GM18951 (cell line): ENCODE measurements around the gene APOA4.

Experiments used
- POLR2A ChIP-seq: IDR thresholded peaks from 4 replicates; pipeline ENCODE4 v1.6.1; 2011; ENCODE audit warnings: mild to moderate bottlenecking; ENCODE audit not compliant: insufficient read length, insufficient read depth; ENCODE audit errors: extremely low read depth
- in situ Hi-C: fragments of 300-500 bp; cut with MboI; formaldehyde crosslinking; loops from one replicate; pipeline ENCODE4 v1.12.0; 2022; ENCODE audit warnings: low sequenced_read_pairs, mixed read lengths, inconsistent platforms; ENCODE audit not compliant: unreplicated experiment

APOA4 gene

DNA sequence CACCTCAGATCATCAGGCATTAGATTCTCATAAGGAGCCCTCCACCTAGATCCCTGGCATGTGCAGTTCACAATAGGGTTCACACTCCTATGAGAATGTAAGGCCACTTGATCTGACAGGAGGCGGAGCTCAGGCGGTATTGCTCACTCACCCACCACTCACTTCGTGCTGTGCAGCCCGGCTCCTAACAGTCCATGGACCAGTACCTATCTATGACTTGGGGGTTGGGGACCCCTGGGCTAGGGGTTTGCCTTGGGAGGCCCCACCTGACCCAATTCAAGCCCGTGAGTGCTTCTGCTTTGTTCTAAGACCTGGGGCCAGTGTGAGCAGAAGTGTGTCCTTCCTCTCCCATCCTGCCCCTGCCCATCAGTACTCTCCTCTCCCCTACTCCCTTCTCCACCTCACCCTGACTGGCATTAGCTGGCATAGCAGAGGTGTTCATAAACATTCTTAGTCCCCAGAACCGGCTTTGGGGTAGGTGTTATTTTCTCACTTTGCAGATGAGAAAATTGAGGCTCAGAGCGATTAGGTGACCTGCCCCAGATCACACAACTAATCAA, 8.8 kb upstream of the APOA4 start:
- in situ Hi-C loops, result no loop called here
- no peak for TF ChIP-seq POLR2A

DNA sequence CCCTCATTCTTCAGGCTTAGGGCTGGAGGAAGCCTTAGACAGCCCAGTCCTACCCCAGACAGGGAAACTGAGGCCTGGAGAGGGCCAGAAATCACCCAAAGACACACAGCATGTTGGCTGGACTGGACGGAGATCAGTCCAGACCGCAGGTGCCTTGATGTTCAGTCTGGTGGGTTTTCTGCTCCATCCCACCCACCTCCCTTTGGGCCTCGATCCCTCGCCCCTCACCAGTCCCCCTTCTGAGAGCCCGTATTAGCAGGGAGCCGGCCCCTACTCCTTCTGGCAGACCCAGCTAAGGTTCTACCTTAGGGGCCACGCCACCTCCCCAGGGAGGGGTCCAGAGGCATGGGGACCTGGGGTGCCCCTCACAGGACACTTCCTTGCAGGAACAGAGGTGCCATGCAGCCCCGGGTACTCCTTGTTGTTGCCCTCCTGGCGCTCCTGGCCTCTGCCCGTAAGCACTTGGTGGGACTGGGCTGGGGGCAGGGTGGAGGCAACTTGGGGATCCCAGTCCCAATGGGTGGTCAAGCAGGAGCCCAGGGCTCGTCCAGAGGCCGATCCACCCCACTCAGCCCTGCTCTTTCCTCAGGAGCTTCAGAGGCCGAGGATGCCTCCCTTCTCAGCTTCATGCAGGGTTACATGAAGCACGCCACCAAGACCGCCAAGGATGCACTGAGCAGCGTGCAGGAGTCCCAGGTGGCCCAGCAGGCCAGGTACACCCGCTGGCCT, 7.2 kb upstream of the APOA4 start:
- in situ Hi-C loops, result no loop called here

DNA sequence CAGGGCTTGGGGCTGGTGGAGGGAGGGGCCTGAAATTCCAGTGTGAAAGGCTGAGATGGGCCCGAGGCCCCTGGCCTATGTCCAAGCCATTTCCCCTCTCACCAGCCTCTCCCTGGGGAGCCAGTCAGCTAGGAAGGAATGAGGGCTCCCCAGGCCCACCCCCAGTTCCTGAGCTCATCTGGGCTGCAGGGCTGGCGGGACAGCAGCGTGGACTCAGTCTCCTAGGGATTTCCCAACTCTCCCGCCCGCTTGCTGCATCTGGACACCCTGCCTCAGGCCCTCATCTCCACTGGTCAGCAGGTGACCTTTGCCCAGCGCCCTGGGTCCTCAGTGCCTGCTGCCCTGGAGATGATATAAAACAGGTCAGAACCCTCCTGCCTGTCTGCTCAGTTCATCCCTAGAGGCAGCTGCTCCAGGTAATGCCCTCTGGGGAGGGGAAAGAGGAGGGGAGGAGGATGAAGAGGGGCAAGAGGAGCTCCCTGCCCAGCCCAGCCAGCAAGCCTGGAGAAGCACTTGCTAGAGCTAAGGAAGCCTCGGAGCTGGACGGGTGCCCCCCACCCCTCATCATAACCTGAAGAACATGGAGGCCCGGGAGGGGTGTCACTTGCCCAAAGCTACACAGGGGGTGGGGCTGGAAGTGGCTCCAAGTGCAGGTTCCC, 6.5 kb upstream of the APOA4 start, which contains the start of gene APOC3:
Gene APOC3, plus strand, starts transcription at position 383 of the 659 bp plus-strand sequence. CDS start 676 bp downstream, outside the sequence.
- no peak for TF ChIP-seq POLR2A

More for the DNA sequence above, 7.2 kb upstream of the APOA4 start:
- TF ChIP-seq POLR2A, result no peak

DNA sequence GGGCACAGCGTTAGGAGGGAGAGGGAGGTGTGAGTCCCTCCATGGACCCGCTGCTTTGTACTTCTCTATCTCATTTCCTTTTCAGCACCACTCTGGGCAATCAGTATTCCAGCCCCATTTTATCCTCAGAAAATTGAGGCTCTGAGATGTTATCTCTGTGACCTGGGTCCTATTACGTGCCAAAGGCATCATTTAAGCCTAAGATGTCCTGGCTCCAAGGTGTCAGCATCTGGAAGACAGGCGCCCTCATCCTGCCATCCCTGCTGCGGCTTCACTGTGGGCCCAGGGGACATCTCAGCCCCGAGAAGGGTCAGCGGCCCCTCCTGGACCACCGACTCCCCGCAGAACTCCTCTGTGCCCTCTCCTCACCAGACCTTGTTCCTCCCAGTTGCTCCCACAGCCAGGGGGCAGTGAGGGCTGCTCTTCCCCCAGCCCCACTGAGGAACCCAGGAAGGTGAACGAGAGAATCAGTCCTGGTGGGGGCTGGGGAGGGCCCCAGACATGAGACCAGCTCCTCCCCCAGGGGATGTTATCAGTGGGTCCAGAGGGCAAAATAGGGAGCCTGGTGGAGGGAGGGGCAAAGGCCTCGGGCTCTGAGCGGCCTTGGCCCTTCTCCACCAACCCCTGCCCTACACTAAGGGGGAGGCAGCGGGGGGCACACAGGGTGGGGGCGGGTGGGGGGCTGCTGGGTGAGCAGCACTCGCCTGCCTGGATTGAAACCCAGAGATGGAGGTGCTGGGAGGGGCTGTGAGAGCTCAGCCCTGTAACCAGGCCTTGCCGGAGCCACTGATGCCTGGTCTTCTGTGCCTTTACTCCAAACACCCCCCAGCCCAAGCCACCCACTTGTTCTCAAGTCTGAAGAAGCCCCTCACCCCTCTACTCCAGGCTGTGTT, 5.8 kb upstream of the APOA4 start:
- in situ Hi-C loops, result no loop called here
- TF ChIP-seq POLR2A, result no peak

More for the DNA sequence above, 6.5 kb upstream of the APOA4 start, which contains the start of gene APOC3:
- in situ Hi-C loops, result no loop called here

DNA sequence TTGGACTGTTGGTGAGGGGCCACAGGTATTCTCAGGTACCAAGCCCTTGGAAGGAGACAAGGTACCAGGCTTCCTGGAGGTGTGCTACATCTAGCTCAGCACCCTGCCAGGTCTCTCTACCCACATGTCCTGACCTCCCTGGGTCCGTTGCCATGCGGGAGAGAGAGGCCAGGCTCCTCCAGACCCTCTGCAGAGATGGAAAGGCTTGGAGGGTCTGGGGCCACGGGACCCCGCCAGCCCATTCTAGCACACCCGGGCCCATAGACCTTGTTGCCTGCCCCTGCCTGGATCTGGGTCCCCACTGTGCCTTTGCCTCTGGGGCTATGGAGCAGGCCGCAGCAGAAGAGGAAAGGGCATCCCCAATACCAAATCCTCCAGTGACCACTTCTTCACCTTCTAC, 4.4 kb upstream of the APOA4 start:
- in situ Hi-C loops, result no loop called here
- TF ChIP-seq POLR2A, result no peak

DNA sequence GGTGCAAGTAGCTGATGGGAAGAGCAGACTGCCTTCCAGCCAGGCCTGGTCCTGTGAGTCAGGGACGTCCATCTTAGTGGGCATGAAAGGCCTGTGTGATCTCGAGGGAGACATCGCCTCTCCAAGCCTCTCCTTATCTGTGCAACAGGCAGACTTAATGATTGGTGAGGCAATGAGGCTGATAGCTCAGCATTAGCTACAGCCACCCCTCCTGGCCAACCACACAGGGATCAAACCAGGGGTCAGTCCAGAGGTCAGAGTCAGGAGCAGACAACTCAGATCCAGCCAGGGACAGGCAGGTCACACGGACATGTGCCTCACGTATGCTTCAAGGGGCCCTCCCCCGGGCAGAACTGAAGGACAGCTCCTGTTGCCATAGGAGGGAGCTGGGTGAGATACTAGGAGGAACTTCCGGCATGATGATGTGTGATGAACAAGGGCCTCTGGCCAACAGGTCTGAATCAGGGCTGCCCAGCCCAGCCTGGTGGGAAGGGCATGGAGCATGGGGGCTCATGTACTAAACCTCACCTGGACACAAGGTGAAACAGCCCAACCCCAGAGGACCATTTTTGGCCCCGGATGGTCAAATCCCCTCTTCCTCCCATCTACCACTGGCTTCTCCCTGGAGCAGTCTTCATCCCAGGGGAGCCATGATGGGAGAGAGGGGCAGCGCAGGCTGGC, 3.8 kb upstream of the APOA4 start:
- no peak for TF ChIP-seq POLR2A
- in situ Hi-C loops, result no loop called here

DNA sequence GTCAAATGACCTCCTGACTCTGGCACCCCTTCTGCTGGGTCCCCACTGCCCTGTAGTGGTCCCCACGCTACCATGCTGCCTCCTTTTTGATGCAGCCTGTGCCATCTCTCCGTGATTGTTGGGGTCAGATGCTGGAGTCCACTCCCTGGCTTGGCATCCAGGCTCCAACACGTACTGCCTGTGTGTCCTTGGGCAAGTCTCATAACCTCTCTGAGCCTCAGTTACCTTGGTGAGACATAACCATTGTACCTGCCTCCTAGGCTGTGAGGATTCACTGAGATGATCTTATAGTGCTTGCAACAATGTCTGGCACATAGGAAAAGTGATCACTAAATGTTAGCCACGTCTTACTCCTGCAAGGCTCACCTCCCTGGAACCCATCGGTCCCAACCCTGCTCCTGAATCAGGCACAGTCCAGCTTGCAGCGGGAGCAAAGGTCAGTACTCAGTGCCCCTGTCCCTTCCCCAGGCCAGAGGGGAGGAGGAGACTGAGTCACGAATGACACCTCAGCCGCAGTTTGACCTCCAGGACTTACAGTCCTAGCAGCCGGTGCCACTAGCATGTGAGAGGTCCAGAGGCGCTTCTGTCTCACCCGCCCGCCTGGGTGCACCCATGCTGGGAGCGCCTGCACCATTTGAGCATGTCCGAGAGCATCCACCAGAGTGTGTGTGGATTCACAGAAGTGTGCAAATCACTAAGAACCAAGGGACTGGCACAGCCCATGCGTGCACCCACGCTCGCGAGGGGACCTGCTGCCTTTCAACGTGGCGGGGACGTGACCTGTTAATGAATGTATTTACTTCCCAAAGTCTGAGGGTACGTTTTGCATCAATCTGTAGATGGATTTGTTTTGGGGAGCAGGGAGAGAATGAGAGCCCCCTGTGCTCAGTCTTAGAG, 3.0 kb upstream of the APOA4 start:
- in situ Hi-C loops, result no loop called here
- no peak for TF ChIP-seq POLR2A

DNA sequence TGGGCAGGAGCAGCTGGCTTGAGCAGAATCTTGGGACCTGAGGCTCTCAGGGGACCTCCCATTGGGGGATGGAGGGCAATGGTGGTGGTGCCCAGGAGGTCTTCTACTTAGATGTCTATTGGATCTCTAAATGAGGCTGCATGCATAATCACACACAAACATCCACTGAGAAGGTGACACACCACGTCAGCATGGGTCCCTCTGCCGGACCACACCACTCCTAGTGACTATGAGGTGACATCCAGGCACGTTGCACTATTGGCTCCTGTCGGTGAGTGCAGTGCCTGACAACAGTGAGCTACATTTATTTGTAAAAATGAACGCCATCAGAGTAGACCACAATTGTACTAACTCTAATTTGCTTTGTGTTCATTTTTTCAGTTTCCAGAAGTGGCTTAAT, 2.3 kb upstream of the APOA4 start:
- no peak for TF ChIP-seq POLR2A
- in situ Hi-C loops, result no loop called here

DNA sequence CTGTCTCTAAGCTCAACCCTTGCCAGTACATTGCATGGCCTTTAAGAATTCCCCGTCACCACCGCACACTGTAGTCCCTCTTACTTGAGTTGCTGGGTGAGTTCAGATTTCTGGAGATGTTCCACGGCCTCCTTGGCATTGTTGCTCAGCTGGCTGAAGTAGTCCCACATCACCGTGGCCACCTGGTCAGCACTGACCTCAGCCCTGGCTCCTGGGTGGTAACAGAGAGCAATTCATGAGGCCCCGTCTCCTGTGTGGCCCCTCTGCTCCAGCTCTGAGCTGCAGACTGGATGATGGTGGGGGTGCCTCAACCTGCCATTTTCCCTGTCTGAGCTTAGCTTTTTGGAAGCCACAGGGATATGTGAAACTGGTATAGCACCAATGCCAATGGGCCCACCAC, 529 bp downstream of the APOA4 start:
- in situ Hi-C loops, result no loop called here

DNA sequence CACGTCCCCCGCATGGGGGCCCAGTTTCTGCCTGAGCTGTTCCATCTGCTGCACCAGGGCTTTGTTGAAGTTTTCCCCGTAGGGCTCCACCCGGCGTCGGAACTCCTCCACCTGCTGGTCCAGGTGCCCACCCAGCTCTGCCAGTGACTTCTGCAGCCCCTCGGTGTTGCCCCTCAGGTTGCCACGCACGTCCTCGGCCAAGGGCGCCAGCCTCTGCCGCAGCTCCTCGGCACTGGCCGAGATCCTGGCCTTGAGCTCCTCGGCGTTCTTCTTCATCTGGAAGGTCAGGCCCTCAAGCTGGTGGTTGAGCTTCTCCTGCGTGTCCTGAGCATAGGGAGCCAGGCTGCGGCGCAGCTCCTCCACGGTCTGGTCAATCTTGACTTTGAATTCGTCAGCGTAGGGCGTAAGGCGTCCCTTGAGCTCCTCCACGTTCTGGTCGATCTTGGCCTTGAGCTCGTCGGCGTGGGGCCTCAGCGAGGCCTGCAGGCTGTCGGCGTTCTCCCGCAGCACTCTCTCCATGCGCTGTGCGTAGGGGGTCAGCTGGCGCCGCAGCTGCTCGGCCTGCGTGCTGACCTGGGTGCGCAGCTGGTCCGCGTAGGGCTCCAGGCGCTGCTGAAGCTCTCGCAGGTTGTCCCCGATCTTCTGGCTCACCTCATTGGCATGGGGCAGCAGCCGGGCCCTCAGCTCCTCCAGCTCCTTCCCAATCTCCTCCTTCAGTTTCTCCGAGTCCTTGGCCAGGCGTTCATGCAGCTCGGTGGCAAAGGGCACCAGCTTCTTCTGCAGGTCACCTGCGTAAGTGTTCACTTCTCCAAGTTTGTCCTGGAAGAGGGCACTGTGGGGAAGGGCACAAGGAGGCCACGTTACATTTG, 1.8 kb downstream of the APOA4 start:
- in situ Hi-C loops, result no loop called here

More for the DNA sequence above, 529 bp downstream of the APOA4 start:
- TF ChIP-seq POLR2A, result no peak

DNA sequence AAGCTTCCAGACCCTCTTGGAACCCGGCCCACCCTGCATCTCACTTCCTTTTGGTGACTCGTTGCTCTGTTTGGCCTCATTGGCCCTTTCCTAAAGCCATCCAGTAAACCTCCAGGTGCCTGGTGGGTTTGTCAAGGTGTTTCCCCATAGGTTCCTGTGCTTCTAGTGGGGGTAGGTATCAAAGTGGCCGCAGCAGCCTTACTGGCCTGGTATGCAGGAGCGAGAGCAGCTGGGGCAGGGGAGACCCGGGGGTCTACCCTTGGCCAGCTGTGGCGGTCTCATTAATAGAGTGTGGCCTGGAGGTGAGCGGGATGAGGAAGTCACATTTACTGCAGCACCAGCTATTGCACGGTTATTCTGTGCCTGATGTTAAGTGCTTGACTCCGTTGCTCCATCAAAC, 4.1 kb downstream of the APOA4 start:
- TF ChIP-seq POLR2A, result no peak
- in situ Hi-C loops, result no loop called here

More for the DNA sequence above, 1.8 kb downstream of the APOA4 start:
- TF ChIP-seq POLR2A, result no peak
